ENCODE results near the gene PRLR. TPM values are rescaled to one million over a fixed set of nuclear protein-coding genes. Genes with fewer than 3 reads are reported as not detected.

The PRLR gene
- total RNA-seq, 6 experiments from 2014 or later, result 7.4 to 26.8 (median 15.1) TPM

DNA sequence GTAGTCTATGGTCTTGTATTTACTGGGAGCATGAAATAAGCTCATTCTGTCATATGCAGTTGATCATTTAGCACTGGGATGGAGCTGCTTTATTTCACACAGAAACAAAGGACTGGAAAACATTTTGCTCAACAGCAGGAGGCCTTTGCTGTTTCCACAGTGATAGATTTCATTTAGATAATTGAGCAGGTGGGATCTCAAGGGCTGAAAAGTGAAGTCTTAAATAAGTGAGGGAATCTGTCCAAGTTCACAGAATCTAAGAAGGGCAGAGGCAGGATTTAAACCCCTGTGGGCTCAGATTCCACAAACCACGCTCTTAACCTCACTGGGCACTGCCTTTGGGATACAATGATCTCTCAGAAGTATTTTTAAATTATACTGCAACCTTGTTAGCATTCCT is 47.8 kb downstream of the PRLR start:
- Histone ChIP-seq H3K27me3 (no peaks in the 10 kb centered on the region), H3K4me1 (peaks cover 0 to 13% (median 2%) of the 10 kb centered on the region in 4 donors), H3K4me3 (no peak overlapping the region), H3K9me3 (no peaks in the 10 kb centered on the region), H3K27ac (no peak overlapping the region), H3K36me3 (no peaks in the 10 kb centered on the region)
- DNase-seq (no peak), ATAC-seq (no peak)
- intact Hi-C loops (cut with DNase I), result loop anchor here (10.0 kb wide), 1 partner anchor 88 kb away; no protein-coding TSS in a partner anchor
- WGBS (ENCODE audit: insufficient coverage, low coverage, low lambda C conversion rate, missing lambda C conversion rate), result 100% methylated on average over 1 of the region's 1 CpG
- TF ChIP-seq, protein P1, sequence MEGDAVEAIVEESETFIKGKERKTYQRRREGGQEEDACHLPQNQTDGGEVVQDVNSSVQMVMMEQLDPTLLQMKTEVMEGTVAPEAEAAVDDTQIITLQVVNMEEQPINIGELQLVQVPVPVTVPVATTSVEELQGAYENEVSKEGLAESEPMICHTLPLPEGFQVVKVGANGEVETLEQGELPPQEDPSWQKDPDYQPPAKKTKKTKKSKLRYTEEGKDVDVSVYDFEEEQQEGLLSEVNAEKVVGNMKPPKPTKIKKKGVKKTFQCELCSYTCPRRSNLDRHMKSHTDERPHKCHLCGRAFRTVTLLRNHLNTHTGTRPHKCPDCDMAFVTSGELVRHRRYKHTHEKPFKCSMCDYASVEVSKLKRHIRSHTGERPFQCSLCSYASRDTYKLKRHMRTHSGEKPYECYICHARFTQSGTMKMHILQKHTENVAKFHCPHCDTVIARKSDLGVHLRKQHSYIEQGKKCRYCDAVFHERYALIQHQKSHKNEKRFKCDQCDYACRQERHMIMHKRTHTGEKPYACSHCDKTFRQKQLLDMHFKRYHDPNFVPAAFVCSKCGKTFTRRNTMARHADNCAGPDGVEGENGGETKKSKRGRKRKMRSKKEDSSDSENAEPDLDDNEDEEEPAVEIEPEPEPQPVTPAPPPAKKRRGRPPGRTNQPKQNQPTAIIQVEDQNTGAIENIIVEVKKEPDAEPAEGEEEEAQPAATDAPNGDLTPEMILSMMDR (IDR thresholded peaks at IDR 0.05), result no peak
- no peak for TF ChIP-seq POLR2A (IDR thresholded peaks at IDR 0.05)

DNA sequence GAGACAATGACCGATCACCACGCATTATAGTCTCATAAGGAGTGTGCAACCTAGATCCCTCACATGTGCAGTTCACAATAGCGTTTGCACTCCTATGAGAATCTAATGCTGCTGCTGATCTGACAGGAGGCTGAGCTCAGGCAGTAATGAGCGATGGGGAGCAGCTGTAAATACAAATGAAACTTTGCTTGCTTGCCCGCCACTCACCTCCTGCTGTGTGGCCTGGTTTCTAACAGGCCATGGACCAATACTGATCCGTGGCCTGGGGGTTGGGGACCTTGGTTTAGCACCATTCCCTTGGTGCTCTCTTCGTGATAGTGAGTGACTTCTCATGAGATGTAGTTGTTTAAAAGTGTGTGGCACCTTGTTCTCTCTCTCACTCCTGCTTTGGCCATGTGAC is 50.2 kb downstream of the PRLR start:
- Histone ChIP-seq H3K27ac (no peak overlapping the region), H3K4me1 (peaks cover 0 to 4% (median 1%) of the 10 kb centered on the region in 4 donors), H3K36me3 (no peaks in the 10 kb centered on the region), H3K4me3 (no peak overlapping the region), H3K27me3 (no peaks in the 10 kb centered on the region), H3K9me3 (no peaks in the 10 kb centered on the region)
- intact Hi-C loops (cut with DNase I), result loop anchor here (10.0 kb wide), 1 partner anchor 85 kb away; no protein-coding TSS in a partner anchor
- TF ChIP-seq, protein P1 (IDR thresholded peaks at IDR 0.05), result no peak
- TF ChIP-seq POLR2A (IDR thresholded peaks at IDR 0.05), result no peak
- WGBS (ENCODE audit: insufficient coverage, low coverage, low lambda C conversion rate, missing lambda C conversion rate), result 100% methylated on average over 2 of the region's 7 CpGs
- no peak for ATAC-seq
- no peak for DNase-seq

DNA sequence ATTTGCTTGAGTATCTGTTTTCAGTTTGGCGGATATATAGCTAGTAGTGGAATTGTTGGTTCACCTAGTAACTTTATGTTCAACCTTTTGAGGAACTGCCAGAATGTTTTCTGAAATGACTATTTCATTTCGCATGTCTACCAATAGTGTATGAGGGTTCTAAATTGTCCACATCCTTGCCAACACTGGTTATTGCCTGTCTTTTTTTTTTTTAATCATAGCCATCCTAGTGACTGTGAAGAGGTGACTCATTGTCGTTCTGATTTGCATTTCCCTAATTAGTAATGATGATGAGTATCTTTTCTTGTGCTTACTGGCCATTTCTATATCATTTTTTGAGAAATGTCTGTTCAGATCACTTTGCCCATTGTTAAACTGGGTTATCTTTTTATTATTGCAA is 52.5 kb downstream of the PRLR start:
- DNase-seq (no peak), ATAC-seq (no peak)
- 73% methylated on average over 3 of the region's 3 CpGs for WGBS (ENCODE audit: insufficient coverage, low coverage, low lambda C conversion rate, missing lambda C conversion rate)
- intact Hi-C loops (cut with DNase I), result no loop called here
- TF ChIP-seq, protein P1 (IDR thresholded peaks at IDR 0.05), result no peak
- no peak for TF ChIP-seq POLR2A (IDR thresholded peaks at IDR 0.05)
- Histone ChIP-seq H3K4me3 (no peak overlapping the region), H3K4me1 (peaks cover 0 to under 1% (median 0%) of the 10 kb centered on the region in 4 donors), H3K27ac (no peak overlapping the region), H3K9me3 (no peaks in the 10 kb centered on the region), H3K36me3 (no peaks in the 10 kb centered on the region), H3K27me3 (no peaks in the 10 kb centered on the region)

DNA sequence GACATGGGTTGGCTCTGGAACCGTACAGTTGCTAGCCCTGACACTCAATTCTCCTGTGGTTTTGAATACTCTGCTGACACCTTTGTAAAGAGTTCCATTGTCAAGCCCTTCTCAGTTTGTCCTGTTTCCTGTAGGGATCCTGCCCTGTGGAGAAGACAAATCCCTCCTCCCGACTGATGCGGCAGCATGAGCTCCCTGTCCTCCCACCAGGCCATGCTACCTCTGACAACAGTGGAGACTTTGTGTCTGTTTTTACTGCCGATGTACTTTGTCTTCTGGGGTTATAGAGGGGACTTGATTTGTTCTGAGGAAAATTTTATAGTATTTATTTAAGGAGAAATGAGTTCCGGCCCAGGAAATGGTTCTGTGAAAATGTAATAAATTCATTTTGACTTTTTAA is 57.8 kb downstream of the PRLR start:
- Histone ChIP-seq H3K4me1 (no peaks in the 10 kb centered on the region), H3K36me3 (no peaks in the 10 kb centered on the region), H3K27me3 (no peaks in the 10 kb centered on the region), H3K27ac (no peak overlapping the region), H3K4me3 (no peak overlapping the region), H3K9me3 (no peaks in the 10 kb centered on the region)
- ATAC-seq, result no peak
- 89% methylated on average over 4 of the region's 5 CpGs for WGBS (ENCODE audit: insufficient coverage, low coverage, low lambda C conversion rate, missing lambda C conversion rate)
- no peak for TF ChIP-seq POLR2A (IDR thresholded peaks at IDR 0.05)
- TF ChIP-seq, protein P1 (IDR thresholded peaks at IDR 0.05), result no peak
- no peak for DNase-seq
- intact Hi-C loops (cut with DNase I), result no loop called here

DNA sequence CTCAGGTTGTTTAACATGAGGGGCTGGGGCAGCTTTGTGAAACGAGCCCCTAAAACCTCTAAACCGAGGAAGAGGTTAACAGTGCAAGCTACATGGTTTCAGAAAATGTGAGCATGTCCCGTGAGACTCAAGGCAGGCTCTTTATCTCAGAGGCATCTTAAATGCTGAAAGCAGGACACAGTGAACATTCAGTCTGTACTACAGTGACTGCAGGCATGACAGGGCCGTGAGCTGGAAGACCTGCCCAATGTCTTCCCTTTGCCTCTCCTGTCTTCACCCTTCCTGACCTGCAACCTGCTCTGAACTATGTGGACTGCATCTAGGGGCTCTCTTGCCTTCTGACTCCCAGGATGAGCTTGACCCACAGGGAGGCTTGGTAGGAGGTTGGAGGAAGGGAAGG is 58.3 kb downstream of the PRLR start:
- ATAC-seq, result no peak
- H3K9me3 ChIP-seq, result no peaks in the 10 kb centered on the region
- intact Hi-C loops (cut with DNase I), result no loop called here

More for the DNA sequence above, 58.3 kb downstream of the PRLR start:
- 89% methylated on average over 4 of the region's 4 CpGs for WGBS (ENCODE audit: insufficient coverage, low coverage, low lambda C conversion rate, missing lambda C conversion rate)
- no peak for DNase-seq
- Histone ChIP-seq H3K27me3 (no peaks in the 10 kb centered on the region), H3K27ac (no peak overlapping the region), H3K4me1 (no peaks in the 10 kb centered on the region), H3K4me3 (no peak overlapping the region), H3K36me3 (no peaks in the 10 kb centered on the region)
- TF ChIP-seq POLR2A (IDR thresholded peaks at IDR 0.05), result no peak
- TF ChIP-seq, protein P1 (IDR thresholded peaks at IDR 0.05), result no peak

Measured in right lobe of liver (tissue), 6 donors.